ENCODE results near the gene MCRS1.
"Not testable (repeated sequence)": the region's sequence is repeated elsewhere in the genome, so short reads cannot be mapped to it uniquely, and the experiment has no call there.

Gene MCRS1

DNA sequence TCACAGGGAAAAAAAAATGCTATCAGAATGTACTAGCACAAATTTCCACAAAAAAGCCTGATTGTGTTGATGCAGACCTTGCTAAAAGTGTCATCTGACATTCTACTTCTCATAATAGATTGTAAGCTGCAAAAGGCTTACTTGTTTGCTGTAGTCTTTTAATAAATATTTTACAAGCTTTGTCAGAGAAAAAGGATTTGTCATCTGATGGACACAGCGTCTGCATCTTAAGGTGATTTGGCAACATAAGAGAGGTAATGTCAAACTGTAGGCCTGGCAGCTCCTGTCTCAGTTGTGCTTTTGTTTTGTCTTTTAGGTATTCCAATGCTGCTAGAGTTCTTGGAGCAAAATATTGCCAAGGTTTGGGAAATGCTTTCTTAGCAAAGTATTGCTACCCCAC, 55.4 kb downstream of the MCRS1 start:
- DNase-seq: no peak

DNA sequence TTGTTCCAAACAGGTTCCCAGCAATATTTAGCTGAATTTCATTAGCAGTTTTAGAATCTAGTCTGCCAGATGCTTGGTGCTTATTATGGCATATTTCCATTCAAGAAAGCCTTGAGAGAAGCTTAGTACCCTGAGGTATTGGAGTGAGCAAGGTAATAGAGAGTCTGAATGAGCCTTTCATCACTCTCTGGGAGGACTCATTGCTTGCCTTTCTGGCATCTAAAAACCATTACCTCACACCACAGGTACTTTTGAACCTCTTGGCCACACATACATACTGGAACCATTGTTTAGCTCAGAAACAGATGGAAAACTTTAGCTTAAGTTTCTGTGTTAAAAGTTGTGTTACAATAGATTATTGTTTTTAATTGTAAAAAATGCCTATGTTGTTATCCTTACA, 56.5 kb downstream of the MCRS1 start:
- DNase-seq: no peak

DNA sequence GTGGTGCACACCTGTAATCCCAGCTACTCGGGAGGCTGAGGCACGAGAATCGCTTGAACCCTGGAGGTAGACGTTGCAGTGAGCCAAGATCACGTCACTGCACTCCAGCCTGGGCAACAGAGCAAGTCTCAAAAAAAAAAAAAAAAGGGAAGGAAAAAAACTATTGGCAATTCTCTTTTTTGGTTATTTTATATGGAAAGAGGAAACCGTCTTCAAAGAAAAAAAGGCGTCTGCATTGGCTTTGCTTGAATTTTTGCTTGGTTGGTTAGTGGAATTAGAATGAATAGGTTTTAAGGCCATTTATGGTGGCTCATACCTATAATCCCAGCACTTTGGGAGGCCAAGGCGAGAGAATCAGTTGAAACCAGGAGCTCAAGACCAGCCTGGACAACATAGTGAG, 58.3 kb downstream of the MCRS1 start:
- DNase-seq: not testable (repeated sequence)

All from activated CD4-positive, alpha-beta T cell treated with anti-CD3 and anti-CD28 coated beads for 1 hour (primary cell).